ENCODE measurements around the gene JAM2.
"Not testable (repeated sequence)": the region's sequence is repeated elsewhere in the genome, so short reads cannot be mapped to it uniquely, and the experiment has no call there.

The JAM2 gene

GRCh38 chr21:25691976-25692375, 52.9 kb downstream of the JAM2 start:
- peaks cover 5% of the 10 kb centered on the region for H3K9me3 ChIP-seq (ENCODE audit: severe bottlenecking)
- no peak for TF ChIP-seq CTCF (IDR thresholded peaks at IDR 0.05; ENCODE audit: low read depth, low read length)
- H3K36me3 ChIP-seq = peaks cover 22% of the 10 kb centered on the region
- no peaks in the 10 kb centered on the region for H3K27me3 ChIP-seq (ENCODE audit: insufficient read depth, low read depth, severe bottlenecking)
- H3K27ac ChIP-seq = no peak overlapping the region
- no peak overlapping the region for H3K4me3 ChIP-seq (ENCODE audit: low read depth, low read length)
- DNase-seq = no peak

- not testable (repeated sequence) for H3K4me3 ChIP-seq (ENCODE audit: low read depth, low read length); H3K9me3 ChIP-seq (ENCODE audit: severe bottlenecking); H3K27me3 ChIP-seq (ENCODE audit: insufficient read depth, low read depth, severe bottlenecking); DNase-seq; H3K27ac ChIP-seq
- peaks cover 45% of the 10 kb centered on the region for H3K36me3 ChIP-seq
Observed at GRCh38 chr21:25695461-25695860, 56.4 kb downstream of the JAM2 start.

- H3K27me3 ChIP-seq (ENCODE audit: insufficient read depth, low read depth, severe bottlenecking) = no peaks in the 10 kb centered on the region
- H3K36me3 ChIP-seq = peaks cover 60% of the 10 kb centered on the region
- no peak for TF ChIP-seq CTCF (IDR thresholded peaks at IDR 0.05; ENCODE audit: low read depth, low read length)
- no peak for DNase-seq
- peaks cover 5% of the 10 kb centered on the region for H3K9me3 ChIP-seq (ENCODE audit: severe bottlenecking)
- H3K4me3 ChIP-seq (ENCODE audit: low read depth, low read length) = no peak overlapping the region
- no peak overlapping the region for H3K27ac ChIP-seq
Observed at GRCh38 chr21:25700741-25701140, 61.7 kb downstream of the JAM2 start.

- no peak for TF ChIP-seq CTCF (IDR thresholded peaks at IDR 0.05; ENCODE audit: low read depth, low read length)
Observed at GRCh38 chr21:25701529-25701928, 62.5 kb downstream of the JAM2 start.

GRCh38 chr21:25708467-25709065, 69.5 kb downstream of the JAM2 start:
- peak; percentile 38 for DNase-seq

More at GRCh38 chr21:25701529-25701928, 62.5 kb downstream of the JAM2 start:
- Histone ChIP-seq H3K4me3 (ENCODE audit: low read depth, low read length) (no peak overlapping the region), H3K27me3 (ENCODE audit: insufficient read depth, low read depth, severe bottlenecking) (no peaks in the 10 kb centered on the region), H3K27ac (no peak overlapping the region), H3K9me3 (ENCODE audit: severe bottlenecking) (no peaks in the 10 kb centered on the region), H3K36me3 (peaks cover 62% of the 10 kb centered on the region)
- DNase-seq = no peak

GRCh38 chr21:25709684-25710265, 70.7 kb downstream of the JAM2 start:
- no peak for TF ChIP-seq CTCF (IDR thresholded peaks at IDR 0.05; ENCODE audit: low read depth, low read length)
- no peak overlapping the region for H3K27ac ChIP-seq
- peaks cover 66% of the 10 kb centered on the region for H3K36me3 ChIP-seq
- no peak overlapping the region for H3K4me3 ChIP-seq (ENCODE audit: low read depth, low read length)
- no peak for DNase-seq
- no peaks in the 10 kb centered on the region for H3K27me3 ChIP-seq (ENCODE audit: insufficient read depth, low read depth, severe bottlenecking)
- H3K9me3 ChIP-seq (ENCODE audit: severe bottlenecking) = no peaks in the 10 kb centered on the region

More at GRCh38 chr21:25708467-25709065, 69.5 kb downstream of the JAM2 start:
- Histone ChIP-seq H3K9me3 (ENCODE audit: severe bottlenecking) (no peaks in the 10 kb centered on the region), H3K27ac (no peak overlapping the region), H3K36me3 (peaks cover 59% of the 10 kb centered on the region), H3K4me3 (ENCODE audit: low read depth, low read length) (no peak overlapping the region), H3K27me3 (ENCODE audit: insufficient read depth, low read depth, severe bottlenecking) (no peaks in the 10 kb centered on the region)
- TF ChIP-seq CTCF (IDR thresholded peaks at IDR 0.05; ENCODE audit: low read depth, low read length) = peak; percentile 52; the same call in 1 of the 2 replicates
